ENCODE results near the gene ALG1. TPM values are rescaled to one million over a fixed set of nuclear protein-coding genes. Genes with fewer than 3 reads are reported as not detected.

ALG1 gene
- total RNA-seq, 2 donors from 2014 or later = 15.0 to 16.7 TPM

GRCh38 chr16:5058476-5058875 lies 13.2 kb upstream of the ALG1 start:
- H3K4me3 Mint-ChIP-seq = no peak overlapping the region
- DNase-seq = no peak
- H3K9me3 Mint-ChIP-seq = no peaks in the 10 kb centered on the region
- H3K27me3 Mint-ChIP-seq (ENCODE audit: low read depth) = no peaks in the 10 kb centered on the region
- H3K27ac Mint-ChIP-seq = no peak overlapping the region
- H3K4me1 Mint-ChIP-seq (ENCODE audit: low read depth) = no peaks in the 10 kb centered on the region
- no peaks in the 10 kb centered on the region for H3K36me3 Mint-ChIP-seq (ENCODE audit: insufficient read depth in 2 of 2)
- ATAC-seq (replicated peaks in 1 of 2) = no peak

GRCh38 chr16:5059386-5060072 lies 12.1 kb upstream of the ALG1 start:
- ATAC-seq (replicated peaks in 1 of 2) (no peak), DNase-seq (no peak)
- Mint-ChIP-seq H3K27ac (no peak overlapping the region), H3K36me3 (ENCODE audit: insufficient read depth in 2 of 2) (no peaks in the 10 kb centered on the region), H3K27me3 (ENCODE audit: low read depth) (no peaks in the 10 kb centered on the region), H3K4me1 (ENCODE audit: low read depth) (no peaks in the 10 kb centered on the region), H3K9me3 (no peaks in the 10 kb centered on the region), H3K4me3 (no peak overlapping the region)

- H3K36me3 Mint-ChIP-seq (ENCODE audit: insufficient read depth in 2 of 2) = no peaks in the 10 kb centered on the region
- DNase-seq = no peak
- no peak for ATAC-seq (replicated peaks in 1 of 2)
- no peak overlapping the region for H3K27ac Mint-ChIP-seq
- H3K4me1 Mint-ChIP-seq (ENCODE audit: low read depth) = no peaks in the 10 kb centered on the region
- H3K9me3 Mint-ChIP-seq = no peaks in the 10 kb centered on the region
- no peak overlapping the region for H3K4me3 Mint-ChIP-seq
- H3K27me3 Mint-ChIP-seq (ENCODE audit: low read depth) = no peaks in the 10 kb centered on the region
Observed at GRCh38 chr16:5060073-5060641, 11.5 kb upstream of the ALG1 start.

GRCh38 chr16:5062051-5062450 lies 9.6 kb upstream of the ALG1 start:
- DNase-seq = no peak
- Mint-ChIP-seq H3K27me3 (ENCODE audit: low read depth) (no peaks in the 10 kb centered on the region), H3K9me3 (no peaks in the 10 kb centered on the region), H3K27ac (no peak overlapping the region), H3K4me1 (ENCODE audit: low read depth) (no peaks in the 10 kb centered on the region), H3K36me3 (ENCODE audit: insufficient read depth in 2 of 2) (no peaks in the 10 kb centered on the region), H3K4me3 (no peak overlapping the region)
- no peak for ATAC-seq (replicated peaks in 1 of 2)

- Mint-ChIP-seq H3K9me3 (no peaks in the 10 kb centered on the region), H3K27me3 (ENCODE audit: low read depth) (no peaks in the 10 kb centered on the region), H3K36me3 (ENCODE audit: insufficient read depth in 2 of 2) (no peaks in the 10 kb centered on the region), H3K4me3 (no peak overlapping the region), H3K4me1 (ENCODE audit: low read depth) (no peaks in the 10 kb centered on the region), H3K27ac (no peak overlapping the region)
- ATAC-seq (replicated peaks in 1 of 2) (no peak), DNase-seq (no peak)
Observed at GRCh38 chr16:5062790-5063765, 8.6 kb upstream of the ALG1 start.

- no peak overlapping the region for H3K27ac Mint-ChIP-seq
- H3K36me3 Mint-ChIP-seq (ENCODE audit: insufficient read depth in 2 of 2) = no peaks in the 10 kb centered on the region
- ATAC-seq (replicated peaks in 1 of 2) (no peak), DNase-seq (no peak)
- H3K9me3 Mint-ChIP-seq = no peaks in the 10 kb centered on the region
- no peak overlapping the region for H3K4me3 Mint-ChIP-seq
- H3K4me1 Mint-ChIP-seq (ENCODE audit: low read depth) = no peaks in the 10 kb centered on the region
- no peaks in the 10 kb centered on the region for H3K27me3 Mint-ChIP-seq (ENCODE audit: low read depth)
Observed at GRCh38 chr16:5064915-5065314, 6.7 kb upstream of the ALG1 start.

- no peak overlapping the region for H3K4me3 Mint-ChIP-seq
- no peaks in the 10 kb centered on the region for H3K9me3 Mint-ChIP-seq
- ATAC-seq (replicated peaks in 1 of 2) (no peak), DNase-seq (no peak)
- H3K36me3 Mint-ChIP-seq (ENCODE audit: insufficient read depth in 2 of 2) = no peaks in the 10 kb centered on the region
- no peaks in the 10 kb centered on the region for H3K27me3 Mint-ChIP-seq (ENCODE audit: low read depth)
- no peaks in the 10 kb centered on the region for H3K4me1 Mint-ChIP-seq (ENCODE audit: low read depth)
- H3K27ac Mint-ChIP-seq = no peak overlapping the region
Observed at GRCh38 chr16:5065326-5065725, 6.3 kb upstream of the ALG1 start.

- Mint-ChIP-seq H3K27me3 (ENCODE audit: low read depth) (no peaks in the 10 kb centered on the region), H3K4me1 (ENCODE audit: low read depth) (peaks cover 2% of the 10 kb centered on the region), H3K27ac (no peak within 1 kb of the TSS), H3K36me3 (ENCODE audit: insufficient read depth in 2 of 2) (no peaks in the 10 kb centered on the region), H3K4me3 (no peak within 1 kb of the TSS), H3K9me3 (no peaks in the 10 kb centered on the region)
- ATAC-seq (replicated peaks in 1 of 2) = no peak
- no peak for DNase-seq
Observed at GRCh38 chr16:5065813-5066212, 5.8 kb upstream of the ALG1 start, which contains the start of gene C16orf89. Gene C16orf89 (minus strand): TSS chr16:5065956. CDS start chr16:5065908, 48 bp downstream.

- Mint-ChIP-seq H3K9me3 (no peaks in the 10 kb centered on the region), H3K4me1 (ENCODE audit: low read depth) (peaks cover 9% of the 10 kb centered on the region), H3K27ac (no peak overlapping the region), H3K36me3 (ENCODE audit: insufficient read depth in 2 of 2) (no peaks in the 10 kb centered on the region), H3K4me3 (no peak overlapping the region), H3K27me3 (ENCODE audit: low read depth) (no peaks in the 10 kb centered on the region)
- ATAC-seq (replicated peaks in 1 of 2) = no peak
- no peak for DNase-seq
Observed at GRCh38 chr16:5066511-5066910, 5.1 kb upstream of the ALG1 start.

- no peak overlapping the region for H3K4me3 Mint-ChIP-seq
- no peak overlapping the region for H3K27ac Mint-ChIP-seq
- no peaks in the 10 kb centered on the region for H3K36me3 Mint-ChIP-seq (ENCODE audit: insufficient read depth in 2 of 2)
- peaks cover 27% of the 10 kb centered on the region for H3K4me1 Mint-ChIP-seq (ENCODE audit: low read depth)
- DNase-seq (no peak), ATAC-seq (replicated peaks in 1 of 2) (no peak)
- no peaks in the 10 kb centered on the region for H3K27me3 Mint-ChIP-seq (ENCODE audit: low read depth)
- H3K9me3 Mint-ChIP-seq = no peaks in the 10 kb centered on the region
Observed at GRCh38 chr16:5069048-5069447, 2.6 kb upstream of the ALG1 start.

GRCh38 chr16:5069854-5070253 lies 1.8 kb upstream of the ALG1 start:
- Mint-ChIP-seq H3K4me3 (no peak overlapping the region), H3K4me1 (ENCODE audit: low read depth) (peaks cover 27% of the 10 kb centered on the region), H3K9me3 (no peaks in the 10 kb centered on the region), H3K36me3 (ENCODE audit: insufficient read depth in 2 of 2) (no peaks in the 10 kb centered on the region), H3K27ac (peak overlapping the region; percentile 42), H3K27me3 (ENCODE audit: low read depth) (no peaks in the 10 kb centered on the region)
- ATAC-seq (replicated peaks in 1 of 2) = no peak
- DNase-seq = no peak

GRCh38 chr16:5070431-5071186 lies 1.0 kb upstream of the ALG1 start:
- H3K27me3 Mint-ChIP-seq (ENCODE audit: low read depth) = no peaks in the 10 kb centered on the region
- H3K4me3 Mint-ChIP-seq = peak overlapping the region in 1 of 2 donors; percentile 89
- H3K9me3 Mint-ChIP-seq = no peaks in the 10 kb centered on the region
- H3K4me1 Mint-ChIP-seq (ENCODE audit: low read depth) = peaks cover 27% of the 10 kb centered on the region
- no peak for DNase-seq
- ATAC-seq (replicated peaks in 1 of 2) = no peak
- peak overlapping the region; percentile 88 for H3K27ac Mint-ChIP-seq
- H3K36me3 Mint-ChIP-seq (ENCODE audit: insufficient read depth in 2 of 2) = peaks cover 3 to 4% of the 10 kb centered on the region in 2 donors

GRCh38 chr16:5071341-5071680 lies 332 bp upstream of the ALG1 start:
- H3K36me3 Mint-ChIP-seq (ENCODE audit: insufficient read depth in 2 of 2) = peaks cover 3 to 4% of the 10 kb centered on the region in 2 donors
- H3K27ac Mint-ChIP-seq = peak overlapping the region; percentile 88
- peaks cover 27% of the 10 kb centered on the region for H3K4me1 Mint-ChIP-seq (ENCODE audit: low read depth)
- DNase-seq (no peak), ATAC-seq (replicated peaks in 1 of 2) (no peak)
- no peaks in the 10 kb centered on the region for H3K27me3 Mint-ChIP-seq (ENCODE audit: low read depth)
- H3K4me3 Mint-ChIP-seq = peak overlapping the region; percentile 89 to 96
- no peaks in the 10 kb centered on the region for H3K9me3 Mint-ChIP-seq
